ENCODE measurements around the gene L3MBTL3. TPM values are rescaled to one million over a fixed set of nuclear protein-coding genes. Genes with fewer than 3 reads are reported as not detected.

The L3MBTL3 gene
- total and polyA plus RNA-seq, 2 experiments from 2014 or later, result 8.7 to 11.2 TPM

DNA sequence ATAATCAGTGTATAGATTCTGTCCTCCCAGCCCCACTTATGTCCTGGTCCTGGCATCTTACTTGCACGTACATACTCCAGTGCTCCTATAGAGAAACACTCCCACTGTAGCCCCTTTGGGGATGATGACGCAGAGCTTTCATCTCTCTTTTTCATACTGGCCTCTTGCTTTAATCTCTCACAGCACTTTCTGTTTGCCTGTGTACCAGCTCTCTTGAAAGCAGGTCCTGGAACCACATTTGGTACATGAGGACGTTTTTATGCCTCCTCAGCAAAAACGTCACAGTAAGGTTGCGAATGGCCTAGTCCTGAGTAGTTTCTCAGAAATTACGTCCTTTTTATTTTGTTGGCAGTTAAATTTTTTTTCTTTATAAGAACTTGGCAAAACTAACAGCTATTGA is 10.8 kb downstream of the L3MBTL3 start (continued):
- TF ChIP-seq, protein P1, sequence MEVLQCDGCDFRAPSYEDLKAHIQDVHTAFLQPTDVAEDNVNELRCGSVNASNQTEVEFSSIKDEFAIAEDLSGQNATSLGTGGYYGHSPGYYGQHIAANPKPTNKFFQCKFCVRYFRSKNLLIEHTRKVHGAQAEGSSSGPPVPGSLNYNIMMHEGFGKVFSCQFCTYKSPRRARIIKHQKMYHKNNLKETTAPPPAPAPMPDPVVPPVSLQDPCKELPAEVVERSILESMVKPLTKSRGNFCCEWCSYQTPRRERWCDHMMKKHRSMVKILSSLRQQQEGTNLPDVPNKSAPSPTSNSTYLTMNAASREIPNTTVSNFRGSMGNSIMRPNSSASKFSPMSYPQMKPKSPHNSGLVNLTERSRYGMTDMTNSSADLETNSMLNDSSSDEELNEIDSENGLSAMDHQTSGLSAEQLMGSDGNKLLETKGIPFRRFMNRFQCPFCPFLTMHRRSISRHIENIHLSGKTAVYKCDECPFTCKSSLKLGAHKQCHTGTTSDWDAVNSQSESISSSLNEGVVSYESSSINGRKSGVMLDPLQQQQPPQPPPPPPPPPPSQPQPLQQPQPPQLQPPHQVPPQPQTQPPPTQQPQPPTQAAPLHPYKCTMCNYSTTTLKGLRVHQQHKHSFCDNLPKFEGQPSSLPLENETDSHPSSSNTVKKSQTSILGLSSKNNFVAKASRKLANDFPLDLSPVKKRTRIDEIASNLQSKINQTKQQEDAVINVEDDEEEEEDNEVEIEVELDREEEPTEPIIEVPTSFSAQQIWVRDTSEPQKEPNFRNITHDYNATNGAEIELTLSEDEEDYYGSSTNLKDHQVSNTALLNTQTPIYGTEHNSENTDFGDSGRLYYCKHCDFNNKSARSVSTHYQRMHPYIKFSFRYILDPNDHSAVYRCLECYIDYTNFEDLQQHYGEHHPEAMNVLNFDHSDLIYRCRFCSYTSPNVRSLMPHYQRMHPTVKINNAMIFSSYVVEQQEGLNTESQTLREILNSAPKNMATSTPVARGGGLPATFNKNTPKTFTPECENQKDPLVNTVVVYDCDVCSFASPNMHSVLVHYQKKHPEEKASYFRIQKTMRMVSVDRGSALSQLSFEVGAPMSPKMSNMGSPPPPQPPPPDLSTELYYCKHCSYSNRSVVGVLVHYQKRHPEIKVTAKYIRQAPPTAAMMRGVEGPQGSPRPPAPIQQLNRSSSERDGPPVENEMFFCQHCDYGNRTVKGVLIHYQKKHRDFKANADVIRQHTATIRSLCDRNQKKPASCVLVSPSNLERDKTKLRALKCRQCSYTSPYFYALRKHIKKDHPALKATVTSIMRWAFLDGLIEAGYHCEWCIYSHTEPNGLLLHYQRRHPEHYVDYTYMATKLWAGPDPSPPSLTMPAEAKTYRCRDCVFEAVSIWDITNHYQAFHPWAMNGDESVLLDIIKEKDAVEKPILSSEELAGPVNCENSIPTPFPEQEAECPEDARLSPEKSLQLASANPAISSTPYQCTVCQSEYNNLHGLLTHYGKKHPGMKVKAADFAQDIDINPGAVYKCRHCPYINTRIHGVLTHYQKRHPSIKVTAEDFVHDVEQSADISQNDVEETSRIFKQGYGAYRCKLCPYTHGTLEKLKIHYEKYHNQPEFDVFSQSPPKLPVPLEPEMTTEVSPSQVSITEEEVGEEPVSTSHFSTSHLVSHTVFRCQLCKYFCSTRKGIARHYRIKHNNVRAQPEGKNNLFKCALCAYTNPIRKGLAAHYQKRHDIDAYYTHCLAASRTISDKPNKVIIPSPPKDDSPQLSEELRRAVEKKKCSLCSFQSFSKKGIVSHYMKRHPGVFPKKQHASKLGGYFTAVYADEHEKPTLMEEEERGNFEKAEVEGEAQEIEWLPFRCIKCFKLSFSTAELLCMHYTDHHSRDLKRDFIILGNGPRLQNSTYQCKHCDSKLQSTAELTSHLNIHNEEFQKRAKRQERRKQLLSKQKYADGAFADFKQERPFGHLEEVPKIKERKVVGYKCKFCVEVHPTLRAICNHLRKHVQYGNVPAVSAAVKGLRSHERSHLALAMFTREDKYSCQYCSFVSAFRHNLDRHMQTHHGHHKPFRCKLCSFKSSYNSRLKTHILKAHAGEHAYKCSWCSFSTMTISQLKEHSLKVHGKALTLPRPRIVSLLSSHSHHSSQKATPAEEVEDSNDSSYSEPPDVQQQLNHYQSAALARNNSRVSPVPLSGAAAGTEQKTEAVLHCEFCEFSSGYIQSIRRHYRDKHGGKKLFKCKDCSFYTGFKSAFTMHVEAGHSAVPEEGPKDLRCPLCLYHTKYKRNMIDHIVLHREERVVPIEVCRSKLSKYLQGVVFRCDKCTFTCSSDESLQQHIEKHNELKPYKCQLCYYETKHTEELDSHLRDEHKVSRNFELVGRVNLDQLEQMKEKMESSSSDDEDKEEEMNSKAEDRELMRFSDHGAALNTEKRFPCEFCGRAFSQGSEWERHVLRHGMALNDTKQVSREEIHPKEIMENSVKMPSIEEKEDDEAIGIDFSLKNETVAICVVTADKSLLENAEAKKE (CRISPR knock-in tag; IDR thresholded peaks at IDR 0.05), result no peak
- TF ChIP-seq NANOG (IDR thresholded peaks at IDR 0.05; ENCODE audit: borderline replicate concordance), result no peak

DNA sequence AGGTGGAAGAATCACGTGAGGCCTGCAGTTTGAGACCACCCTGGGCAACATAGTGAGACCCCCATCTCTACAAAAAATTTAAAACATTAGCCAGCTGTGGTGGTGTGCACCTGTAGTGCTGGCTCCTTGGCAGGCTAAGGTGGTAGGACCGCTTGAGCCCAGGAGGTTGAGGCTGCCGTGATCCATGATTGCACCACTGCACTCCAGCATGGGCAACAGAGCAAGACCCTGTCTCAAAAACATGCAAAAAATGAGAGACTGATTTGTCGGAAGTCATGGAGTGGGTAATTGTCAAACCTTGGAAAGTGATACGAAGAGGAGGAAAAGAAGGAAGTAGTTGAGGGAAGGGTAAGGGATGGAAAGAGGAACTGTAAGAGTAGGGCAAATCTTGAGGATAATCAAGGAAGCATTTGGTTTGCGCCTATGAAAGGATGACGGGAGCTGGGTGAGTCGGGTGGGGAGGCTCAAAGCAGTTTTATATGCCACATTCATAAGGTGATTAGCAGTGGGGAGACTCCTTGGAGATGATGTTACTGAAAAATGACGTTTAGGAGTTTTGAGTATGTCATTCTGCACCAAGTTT is 14.5 kb downstream of the L3MBTL3 start:
- H3K27me3 Mint-ChIP-seq (ENCODE audit: insufficient read depth, low read depth, poor library complexity), result no peaks in the 10 kb centered on the region
- peaks cover 18% of the 10 kb centered on the region for H3K4me1 Mint-ChIP-seq
- H4K20me1 ChIP-seq (replicated peaks; ENCODE audit: insufficient read depth), result no peaks in the 10 kb centered on the region
- no peak overlapping the region for H3K4me3 Mint-ChIP-seq
- H3K27me3 ChIP-seq (ENCODE audit: insufficient read depth), result no peaks in the 10 kb centered on the region
- no peak overlapping the region for H2AFZ ChIP-seq
- no peaks in the 10 kb centered on the region for H3K9me2 ChIP-seq (ENCODE audit: insufficient read depth)
- H3F3A ChIP-seq (replicated peaks; ENCODE audit: low read depth), result no peaks in the 10 kb centered on the region
- no peak overlapping the region for H3K27ac Mint-ChIP-seq
- H3K27ac ChIP-seq (ENCODE audit: low read depth), result no peak overlapping the region
- H3K36me3 ChIP-seq (ENCODE audit: insufficient read depth), result no peaks in the 10 kb centered on the region
- no peak overlapping the region for H3K4me2 ChIP-seq
- H3K79me2 ChIP-seq (replicated peaks; ENCODE audit: insufficient read depth), result peaks cover 13% of the 10 kb centered on the region
- no peaks in the 10 kb centered on the region for H3K9me3 Mint-ChIP-seq
- ATAC-seq (no peak), DNase-seq (ENCODE audit: low spot score) (no peak)
- no peak overlapping the region for H3K4me3 ChIP-seq
- H3K4me1 ChIP-seq (ENCODE audit: insufficient read depth), result no peaks in the 10 kb centered on the region; the same call in 1 of the 2 replicates
- peaks cover 4% of the 10 kb centered on the region; the same call in 1 of the 3 replicates for H3K36me3 Mint-ChIP-seq (ENCODE audit: low read depth)
- TF ChIP-seq, protein P2, sequence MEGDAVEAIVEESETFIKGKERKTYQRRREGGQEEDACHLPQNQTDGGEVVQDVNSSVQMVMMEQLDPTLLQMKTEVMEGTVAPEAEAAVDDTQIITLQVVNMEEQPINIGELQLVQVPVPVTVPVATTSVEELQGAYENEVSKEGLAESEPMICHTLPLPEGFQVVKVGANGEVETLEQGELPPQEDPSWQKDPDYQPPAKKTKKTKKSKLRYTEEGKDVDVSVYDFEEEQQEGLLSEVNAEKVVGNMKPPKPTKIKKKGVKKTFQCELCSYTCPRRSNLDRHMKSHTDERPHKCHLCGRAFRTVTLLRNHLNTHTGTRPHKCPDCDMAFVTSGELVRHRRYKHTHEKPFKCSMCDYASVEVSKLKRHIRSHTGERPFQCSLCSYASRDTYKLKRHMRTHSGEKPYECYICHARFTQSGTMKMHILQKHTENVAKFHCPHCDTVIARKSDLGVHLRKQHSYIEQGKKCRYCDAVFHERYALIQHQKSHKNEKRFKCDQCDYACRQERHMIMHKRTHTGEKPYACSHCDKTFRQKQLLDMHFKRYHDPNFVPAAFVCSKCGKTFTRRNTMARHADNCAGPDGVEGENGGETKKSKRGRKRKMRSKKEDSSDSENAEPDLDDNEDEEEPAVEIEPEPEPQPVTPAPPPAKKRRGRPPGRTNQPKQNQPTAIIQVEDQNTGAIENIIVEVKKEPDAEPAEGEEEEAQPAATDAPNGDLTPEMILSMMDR (conservative IDR thresholded peaks at IDR 0.05; ENCODE audit: low read depth in 2 of 2), result no peak
- no peak for TF ChIP-seq ZNF114 (CRISPR knock-in tag; IDR thresholded peaks at IDR 0.05)
- no peak for TF ChIP-seq NANOG (IDR thresholded peaks at IDR 0.05; ENCODE audit: borderline replicate concordance)
- no peak for TF ChIP-seq JUNB (IDR thresholded peaks at IDR 0.05; ENCODE audit: unreplicated experiment)
- TF ChIP-seq POLR2AphosphoS5 (IDR thresholded peaks at IDR 0.05; ENCODE audit: low read depth), result no peak
- TF ChIP-seq, protein P1 (CRISPR knock-in tag; IDR thresholded peaks at IDR 0.05), result no peak
- TF ChIP-seq EZH2 (IDR thresholded peaks at IDR 0.05; ENCODE audit: low read depth, unreplicated experiment), result no peak

Measured in GM23338 (cell line).